ENCODE data around the gene COMT. TPM values are rescaled to one million over a fixed set of nuclear protein-coding genes. Genes with fewer than 3 reads are reported as not detected.

Gene COMT
- total RNA-seq, 1 donor from 2014 or later = 104 TPM

DNA sequence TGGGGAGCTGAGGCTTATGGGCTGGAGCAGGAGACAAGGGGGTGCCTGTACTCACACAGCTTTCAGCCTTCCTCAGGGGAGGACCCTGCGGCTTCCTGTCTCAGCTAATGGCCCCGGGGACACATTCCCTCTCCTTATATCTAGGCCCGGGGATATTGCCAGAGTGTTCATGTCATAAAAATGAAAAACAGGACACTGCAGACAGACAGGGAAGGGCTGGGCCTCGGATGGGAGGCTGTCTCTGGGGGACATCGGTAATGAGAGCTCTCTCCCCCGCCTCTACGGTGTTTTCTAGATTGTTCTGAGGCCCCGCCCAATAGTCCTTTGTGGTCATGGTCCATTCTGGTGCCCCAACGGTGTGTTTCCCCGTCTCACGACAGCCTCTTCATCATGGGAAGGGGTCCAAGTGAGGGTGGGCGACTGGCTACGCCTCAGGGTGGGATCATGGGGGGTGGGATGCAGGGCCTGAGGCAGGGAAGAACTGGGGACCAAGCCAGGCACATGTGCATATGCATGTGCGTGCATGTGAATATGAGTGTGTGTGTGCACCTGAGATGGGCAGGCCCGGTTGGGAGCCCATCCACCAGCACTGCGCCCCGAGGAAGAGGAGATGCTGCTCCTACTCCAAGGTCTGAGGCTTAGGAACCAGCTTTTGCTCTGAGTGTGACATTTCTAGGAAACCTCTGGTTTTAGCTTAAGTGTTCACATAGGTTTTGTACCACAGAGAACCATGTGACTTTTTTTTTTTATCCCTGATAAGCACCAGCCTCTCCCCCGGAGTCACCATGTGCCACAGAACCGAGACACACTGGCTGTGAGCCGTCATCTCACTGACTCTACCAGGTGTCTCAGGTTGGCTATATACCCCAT is 69.8 kb downstream of the COMT start:
- intact Hi-C loops (cut with DNase I) = loop anchor here (5.0 kb wide), 1 partner anchor 279 kb away; no protein-coding TSS in a partner anchor
- ATAC-seq = no peak
- DNase-seq (ENCODE audit: missing footprints) = no peak

DNA sequence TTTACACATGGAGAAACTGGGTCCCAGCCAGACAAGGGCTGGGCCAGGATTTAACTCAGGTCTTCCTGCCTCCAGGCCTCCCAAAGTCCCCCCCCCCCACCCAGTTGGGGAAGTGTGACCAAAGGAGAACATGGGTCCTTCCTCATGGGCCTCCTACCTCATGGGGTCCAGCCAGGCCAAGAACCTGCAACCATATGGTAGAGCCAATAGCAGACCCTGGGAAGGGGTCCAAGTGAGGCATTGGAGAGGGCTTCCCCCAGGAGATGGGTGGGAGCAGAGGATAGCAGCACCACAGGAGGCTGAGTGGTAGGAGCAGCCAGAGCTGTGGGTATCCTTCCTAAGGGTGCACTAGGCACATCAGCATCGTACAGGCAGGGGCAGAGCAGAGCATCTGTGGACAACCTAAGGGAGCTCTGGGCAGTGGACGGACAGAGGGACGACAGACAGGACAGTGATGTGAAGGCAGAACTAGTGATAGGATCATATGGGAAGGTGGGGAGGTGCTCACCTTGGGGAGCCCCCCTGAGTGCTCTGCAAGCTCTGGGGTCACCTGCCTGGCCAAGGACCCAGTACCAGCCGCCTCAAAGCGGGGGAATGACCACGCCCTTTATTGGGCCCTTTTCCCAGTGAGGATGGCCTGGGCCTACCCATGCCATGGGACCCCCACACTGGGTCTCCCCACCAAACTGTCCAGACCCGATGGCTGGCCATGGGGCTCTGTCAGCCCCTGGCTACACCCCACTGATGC is 70.6 kb downstream of the COMT start:
- no peak for ATAC-seq
- DNase-seq (ENCODE audit: missing footprints) = no peak
- intact Hi-C loops (cut with DNase I) = loop anchor here (5.0 kb wide), 1 partner anchor 280 kb away; no protein-coding TSS in a partner anchor

DNA sequence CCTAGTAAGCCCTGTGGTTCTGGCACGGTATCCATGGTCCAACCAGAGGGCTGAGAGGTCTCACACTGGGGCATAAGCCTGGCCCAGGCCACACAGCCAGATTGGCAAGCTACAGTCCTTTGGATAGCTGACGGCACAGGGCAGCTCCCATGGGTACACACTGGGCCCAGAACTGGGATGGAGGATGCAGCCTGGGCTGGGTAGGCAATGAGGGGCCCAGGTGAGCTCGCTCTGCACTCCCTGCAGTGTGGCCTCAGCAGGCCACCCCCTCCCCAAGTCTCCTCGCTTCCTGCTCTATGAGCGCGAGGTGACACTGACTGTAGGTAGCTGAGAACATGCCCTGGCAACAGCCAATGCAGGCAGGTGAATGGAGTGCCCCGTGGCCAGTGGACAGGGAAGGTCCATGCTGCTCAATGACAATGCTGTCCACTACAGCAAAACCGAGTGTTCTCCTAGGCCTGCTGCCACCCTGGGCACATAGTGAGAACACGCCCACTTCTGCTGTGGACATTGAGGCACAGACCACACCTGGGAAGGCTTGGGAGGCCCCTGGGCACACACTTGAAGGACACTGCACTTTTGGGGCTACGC is 71.3 kb downstream of the COMT start:
- ATAC-seq = no peak
- intact Hi-C loops (cut with DNase I) = loop anchor here (1.0 to 5.0 kb wide), 2 partner anchors 43 to 281 kb away; no protein-coding TSS in a partner anchor
- DNase-seq (ENCODE audit: missing footprints) = peak; percentile 59

DNA sequence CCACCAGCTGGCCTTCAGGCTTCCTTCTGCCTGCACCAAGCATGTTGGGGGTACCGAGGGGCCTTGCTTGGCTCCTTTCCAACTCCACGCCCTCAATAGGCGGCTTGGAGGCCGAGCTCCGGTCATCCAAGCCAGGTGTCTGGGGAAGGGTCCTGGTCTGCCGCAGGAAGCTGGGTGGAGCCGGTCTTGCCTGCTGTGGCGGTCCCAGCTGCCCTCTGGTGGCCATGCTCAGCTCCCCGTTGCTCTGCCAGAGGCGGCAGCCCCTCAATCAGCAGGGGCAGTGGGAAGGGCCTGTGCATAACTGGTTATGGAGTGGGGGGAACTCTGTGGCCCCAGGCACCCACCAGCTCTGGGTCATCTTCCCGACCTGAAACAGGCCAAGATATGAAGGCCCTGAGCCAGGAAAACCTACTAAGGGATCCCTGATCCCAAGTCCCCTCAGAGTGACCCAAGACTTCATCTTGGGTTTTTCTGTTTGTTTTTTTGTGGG is 71.9 kb downstream of the COMT start:
- intact Hi-C loops (cut with DNase I) = loop anchor here (1.0 to 5.0 kb wide), 2 partner anchors 43 to 281 kb away; no protein-coding TSS in a partner anchor
- ATAC-seq (peak; percentile 40), DNase-seq (ENCODE audit: missing footprints) (peak; percentile 87)

DNA sequence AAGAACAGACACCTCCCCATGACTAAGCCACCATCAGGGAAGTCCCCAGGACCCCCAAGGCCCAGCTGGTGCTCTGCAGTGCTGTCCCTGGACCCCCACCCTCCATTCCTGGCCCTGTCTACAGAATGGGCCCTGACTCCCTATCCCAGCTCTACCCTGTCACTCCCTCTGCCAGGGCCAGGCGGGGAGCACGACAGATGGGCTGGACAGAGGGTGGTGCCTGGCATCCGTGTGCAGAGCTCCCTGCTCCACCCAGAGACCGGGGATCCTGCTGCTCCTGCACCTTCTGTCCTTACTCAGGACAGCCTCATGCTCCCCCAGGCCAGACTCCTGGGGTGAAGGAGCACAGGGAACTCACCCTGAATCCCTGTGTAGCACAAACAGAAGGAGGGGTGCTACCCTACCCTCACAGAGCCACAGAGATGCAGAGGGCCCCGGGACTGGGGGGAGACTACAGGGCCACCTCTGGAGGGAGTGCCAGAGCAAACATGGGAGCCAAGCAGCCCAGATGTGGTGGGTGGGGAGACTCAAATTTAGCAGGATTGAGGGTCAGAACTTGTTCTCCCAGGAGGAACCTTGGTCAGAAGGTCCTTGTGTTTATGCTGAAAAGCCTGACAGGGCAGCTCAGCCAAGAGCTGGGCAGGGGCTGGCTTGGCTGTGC is 73.1 kb downstream of the COMT start:
- DNase-seq (ENCODE audit: missing footprints) (peak; percentile 63), ATAC-seq (no peak)
- intact Hi-C loops (cut with DNase I) = loop anchor here (5.0 kb wide), 2 partner anchors 68 to 282 kb away; partner anchors contain the start of gene DGCR8

DNA sequence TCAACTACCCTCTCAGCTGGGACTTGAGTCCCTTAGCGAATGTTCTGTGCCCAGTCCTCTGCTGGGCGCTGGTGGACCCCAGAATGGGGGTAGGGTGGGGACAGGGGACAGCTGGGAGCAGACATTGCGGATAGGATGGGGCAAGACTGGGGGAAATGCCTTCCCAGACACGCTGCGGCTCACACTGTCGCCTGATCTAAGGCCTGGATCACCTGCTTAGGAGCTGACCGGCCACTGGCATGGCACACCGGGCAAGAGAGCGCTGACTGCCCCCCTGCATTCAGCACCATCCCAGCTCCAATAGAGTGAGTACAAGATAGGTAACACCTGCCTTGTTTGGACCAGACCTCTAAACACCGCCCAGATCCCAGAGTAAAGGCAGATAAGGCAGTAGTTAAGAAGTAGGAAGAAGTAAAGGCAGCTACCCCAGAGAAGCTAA is 73.6 kb downstream of the COMT start:
- no peak for ATAC-seq
- intact Hi-C loops (cut with DNase I) = loop anchor here (5.0 kb wide), 1 partner anchor 67 kb away; the partner anchor contains the start of gene DGCR8
- no peak for DNase-seq (ENCODE audit: missing footprints)

DNA sequence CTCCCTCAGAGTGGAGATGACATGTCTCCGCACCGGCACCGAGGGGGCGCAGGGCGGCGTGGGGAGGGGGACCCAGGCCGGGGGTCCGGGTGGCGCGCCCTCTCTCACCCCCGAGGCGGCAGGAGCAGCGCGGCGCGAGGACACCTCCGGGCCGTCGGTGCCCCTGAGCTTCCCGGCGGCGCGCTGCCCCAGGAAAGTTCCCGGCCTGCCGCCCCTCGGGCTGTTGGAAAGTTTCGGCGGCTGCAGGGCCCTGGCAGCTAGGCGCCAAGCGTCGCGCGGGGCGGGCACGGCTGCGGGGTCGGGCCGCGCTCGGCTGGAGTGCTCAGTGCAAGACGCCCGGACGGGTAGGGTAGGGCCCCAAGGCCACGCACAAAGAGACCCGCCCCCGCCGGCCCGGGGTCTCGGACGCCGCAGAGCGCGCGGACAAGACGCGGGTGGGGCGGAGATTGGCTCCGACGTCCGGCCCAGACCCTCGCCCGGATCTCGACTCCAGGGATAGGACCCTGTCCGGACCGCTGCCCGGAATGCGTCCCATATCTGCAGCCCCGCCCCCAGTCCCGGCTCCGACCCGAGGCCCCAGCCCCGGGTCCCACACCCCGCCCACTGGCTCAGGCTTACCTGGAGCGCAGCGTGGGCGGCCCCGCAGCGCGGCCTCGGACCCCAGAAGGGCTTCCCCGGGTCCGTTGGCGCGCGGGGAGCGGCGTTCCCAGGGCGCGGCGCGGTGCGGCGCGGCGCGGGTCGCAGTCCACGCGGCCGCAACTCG is 74.6 kb downstream of the COMT start:
- peak; percentile 70 for DNase-seq (ENCODE audit: missing footprints)
- ATAC-seq = no peak
- intact Hi-C loops (cut with DNase I) = loop anchor here (5.0 kb wide), 1 partner anchor 66 kb away; the partner anchor contains the start of gene DGCR8

DNA sequence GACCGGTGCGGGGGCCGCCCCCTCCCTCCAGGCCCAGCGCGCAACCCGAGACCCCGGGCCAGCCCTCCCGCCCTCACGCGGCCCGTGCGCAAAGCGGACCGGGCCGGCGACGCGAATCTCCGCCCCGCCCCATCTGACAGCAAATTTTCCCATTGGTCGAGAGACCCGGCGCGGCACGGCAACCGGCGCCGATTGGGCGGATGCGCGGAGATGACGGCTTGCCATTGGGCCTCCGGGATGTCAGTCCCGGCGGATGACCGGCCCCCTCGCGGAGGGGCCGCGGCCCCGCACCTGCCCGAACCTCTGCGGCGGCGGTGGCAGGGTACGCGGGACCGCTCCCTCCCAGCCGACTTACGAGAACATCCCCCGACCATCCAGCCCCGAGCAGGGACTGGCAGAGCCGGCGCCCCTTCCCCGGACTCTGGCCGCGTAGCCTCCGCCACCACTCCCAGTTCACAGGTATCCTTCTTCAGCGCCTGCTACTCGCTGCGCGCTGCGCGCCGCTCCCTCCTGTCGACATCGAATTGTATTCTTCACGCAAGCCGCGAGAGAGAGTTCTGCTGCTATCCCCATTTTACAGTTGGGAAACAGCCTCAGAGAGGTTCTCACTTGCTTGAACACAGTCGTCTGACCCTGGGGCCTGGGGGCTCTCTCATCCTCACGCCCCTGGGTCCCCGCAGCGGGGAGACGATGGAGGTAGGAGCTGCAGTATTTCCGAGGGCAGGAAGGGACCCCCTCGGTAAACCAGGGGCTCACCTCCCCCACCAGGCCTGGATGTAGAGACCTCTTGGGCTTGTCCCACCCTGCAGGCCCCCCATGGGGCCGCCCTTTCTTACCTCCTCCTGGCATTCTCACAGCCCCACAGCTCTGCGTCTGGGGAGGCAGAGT is 75.4 kb downstream of the COMT start, which contains the start of gene ARVCF:
Gene ARVCF, minus strand, starts transcription at position 90 of the 888 bp plus-strand sequence. CDS start 26,029 bp downstream, outside the sequence.
- intact Hi-C loops (cut with DNase I) = loop anchor here (5.0 kb wide), 1 partner anchor 65 kb away; the partner anchor contains the start of gene DGCR8
- ATAC-seq = peak; percentile 67
- DNase-seq (ENCODE audit: missing footprints) = peak; percentile 95

DNA sequence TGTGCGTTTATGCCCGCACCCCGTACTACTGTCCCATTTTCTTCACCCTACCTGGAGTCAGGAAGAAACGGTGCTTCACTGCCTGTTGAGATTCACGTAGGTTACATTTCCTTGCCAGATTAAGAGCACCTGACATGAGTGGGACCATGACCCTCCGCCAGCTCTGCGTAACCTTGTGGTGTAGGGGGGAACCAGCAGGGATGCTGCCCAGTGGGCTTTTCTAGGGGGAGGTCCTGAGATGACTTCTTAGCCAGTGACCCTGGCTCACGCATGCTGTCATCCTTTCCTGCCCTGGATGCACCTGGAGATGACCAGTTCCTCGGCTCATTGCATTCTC is 76.0 kb downstream of the COMT start:
- DNase-seq (ENCODE audit: missing footprints) = no peak
- ATAC-seq = no peak
- intact Hi-C loops (cut with DNase I) = loop anchor here (5.0 kb wide), 1 partner anchor 65 kb away; the partner anchor contains the start of gene DGCR8

DNA sequence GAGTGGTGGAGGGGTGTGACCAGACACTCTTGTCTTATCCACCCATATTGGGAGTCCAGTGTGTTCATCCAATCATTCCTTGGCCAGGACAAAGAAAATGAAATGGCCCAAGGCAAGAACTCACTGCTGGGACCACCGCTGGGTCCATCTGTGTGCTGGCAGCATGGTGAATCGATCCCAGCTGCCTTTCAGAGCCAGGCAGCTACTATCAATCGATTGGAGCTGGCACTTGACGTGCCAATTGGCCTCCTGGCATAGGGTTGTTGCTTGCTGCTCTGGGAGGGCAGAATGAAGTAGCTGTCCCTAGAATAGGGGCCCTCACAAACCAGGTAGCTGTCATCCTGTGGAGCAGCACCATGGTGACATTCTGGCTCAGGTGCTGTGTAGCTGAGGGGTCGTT is 76.4 kb downstream of the COMT start:
- intact Hi-C loops (cut with DNase I) = loop anchor here (5.0 kb wide), 1 partner anchor 64 kb away; the partner anchor contains the start of gene DGCR8
- no peak for DNase-seq (ENCODE audit: missing footprints)
- no peak for ATAC-seq

Small RNA genes within 50 kb of the gene (microRNA-seq; reads per million reads assigned to microRNA genes)
- gene MIR4761 = not detected

Other genes starting within 250 kb of the COMT start
- 120 TPM for gene SEPTIN5, start 227.3 kb upstream of the COMT start, total RNA-seq
- gene GP1BB, start 218.2 kb upstream of the COMT start, total RNA-seq = not detected
- 3.6 TPM for gene TBX1, start 181.0 kb upstream of the COMT start, total RNA-seq
- 1.9 TPM for gene GNB1L, start 86.9 kb upstream of the COMT start, total RNA-seq
- gene RTL10, start 86.9 kb upstream of the COMT start, total RNA-seq = 8.5 TPM
- gene TXNRD2, start within 50 bp of the COMT start, total RNA-seq = 40.9 TPM
- gene ARVCF, start 75.1 kb downstream of the COMT start, total RNA-seq = 30.5 TPM
- 54.6 TPM for gene TANGO2, start 79.3 kb downstream of the COMT start, total RNA-seq
- gene DGCR8, start 138.5 kb downstream of the COMT start, total RNA-seq = 18.0 TPM
- gene RANBP1, start 174.3 kb downstream of the COMT start, total RNA-seq = 42.7 TPM
- gene TRMT2A, start 175.5 kb downstream of the COMT start, total RNA-seq = 24.5 TPM
- 44.4 TPM for gene ZDHHC8, start 190.0 kb downstream of the COMT start, total RNA-seq
- 0.32 TPM for gene CCDC188, start 209.3 kb downstream of the COMT start, total RNA-seq